ENCODE data around the gene TMEM205. TPM values are rescaled to one million over a fixed set of nuclear protein-coding genes. Genes with fewer than 3 reads are reported as not detected.
"Not testable (repeated sequence)": the region's sequence is repeated elsewhere in the genome, so short reads cannot be mapped to it uniquely, and the experiment has no call there.

TMEM205 gene
- total and polyA plus RNA-seq, 2 donors, result 54.5 to 75.2 TPM

DNA sequence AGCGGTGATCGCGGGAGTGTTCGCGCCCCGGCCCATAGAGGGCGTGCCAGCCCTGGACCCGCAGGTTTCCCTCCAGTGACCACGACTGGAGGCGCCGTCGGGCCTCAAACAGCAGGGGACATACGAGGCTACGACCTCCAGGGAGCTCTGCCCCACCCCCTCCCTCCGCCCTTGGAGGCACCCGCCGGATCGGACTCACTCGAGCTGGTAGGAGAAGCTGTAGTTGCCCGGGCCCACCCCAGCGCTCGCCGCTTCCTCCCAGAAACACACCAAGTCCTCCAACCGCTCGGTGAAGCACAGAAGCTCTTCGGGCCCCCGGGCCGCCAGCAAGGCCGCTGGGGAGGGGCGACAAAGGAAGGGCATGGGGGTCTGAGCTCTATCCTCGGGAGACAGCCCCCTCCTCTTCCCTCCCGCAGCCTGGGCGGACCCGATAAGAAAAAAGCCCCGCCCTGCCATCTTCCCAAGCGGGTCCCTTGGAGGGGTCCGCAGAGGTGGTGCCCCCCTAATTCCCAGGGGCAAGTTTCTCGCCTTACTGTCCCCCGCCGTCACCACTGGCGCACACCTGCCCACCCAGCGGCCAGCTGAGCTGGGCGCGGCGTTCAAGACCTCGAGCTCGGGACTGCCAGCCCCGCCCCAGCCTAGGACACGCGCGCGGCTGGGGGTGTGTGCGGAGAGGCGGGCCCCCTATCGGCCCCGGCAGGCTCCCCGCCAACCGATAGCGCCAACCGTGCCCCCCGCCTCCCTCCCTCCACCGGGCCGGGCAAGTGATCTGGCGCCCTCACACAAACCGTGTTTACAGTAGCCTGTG lies 37.0 kb upstream of the TMEM205 start:
- Histone ChIP-seq H3K27ac (ENCODE audit: low read depth in 1 of 2, low read length in 1 of 2) (no peak overlapping the region), H3K4me3 (ENCODE audit: low read length in 2 of 2) (peak overlapping the region in 1 of 2 donors; percentile 14), H3K4me1 (ENCODE audit: control insufficient read depth in 2 of 2, insufficient read depth in 2 of 2, low read length in 2 of 2) (peaks cover 8 to 32% of the 10 kb centered on the region in 2 donors), H3K36me3 (ENCODE audit: control insufficient read depth in 2 of 2, insufficient read depth in 2 of 2, low read length in 1 of 2) (peaks cover 1 to 7% of the 10 kb centered on the region in 2 donors), H3K27me3 (ENCODE audit: control insufficient read depth in 2 of 2, insufficient read depth in 1 of 2, low read length in 1 of 2) (peaks cover 32 to 59% of the 10 kb centered on the region in 2 donors), H3K9me3 (ENCODE audit: control insufficient read depth in 2 of 2, insufficient read depth in 1 of 2, low read length in 1 of 2) (peaks cover 0 to 19% of the 10 kb centered on the region in 2 donors)
- DNase-seq (ENCODE audit: low read depth in 6 of 9, low spot score in 9 of 9), result peak in 1 of 9 donors; percentile 42
- WGBS, result 2% methylated on average over 65 of the region's 65 CpGs

DNA sequence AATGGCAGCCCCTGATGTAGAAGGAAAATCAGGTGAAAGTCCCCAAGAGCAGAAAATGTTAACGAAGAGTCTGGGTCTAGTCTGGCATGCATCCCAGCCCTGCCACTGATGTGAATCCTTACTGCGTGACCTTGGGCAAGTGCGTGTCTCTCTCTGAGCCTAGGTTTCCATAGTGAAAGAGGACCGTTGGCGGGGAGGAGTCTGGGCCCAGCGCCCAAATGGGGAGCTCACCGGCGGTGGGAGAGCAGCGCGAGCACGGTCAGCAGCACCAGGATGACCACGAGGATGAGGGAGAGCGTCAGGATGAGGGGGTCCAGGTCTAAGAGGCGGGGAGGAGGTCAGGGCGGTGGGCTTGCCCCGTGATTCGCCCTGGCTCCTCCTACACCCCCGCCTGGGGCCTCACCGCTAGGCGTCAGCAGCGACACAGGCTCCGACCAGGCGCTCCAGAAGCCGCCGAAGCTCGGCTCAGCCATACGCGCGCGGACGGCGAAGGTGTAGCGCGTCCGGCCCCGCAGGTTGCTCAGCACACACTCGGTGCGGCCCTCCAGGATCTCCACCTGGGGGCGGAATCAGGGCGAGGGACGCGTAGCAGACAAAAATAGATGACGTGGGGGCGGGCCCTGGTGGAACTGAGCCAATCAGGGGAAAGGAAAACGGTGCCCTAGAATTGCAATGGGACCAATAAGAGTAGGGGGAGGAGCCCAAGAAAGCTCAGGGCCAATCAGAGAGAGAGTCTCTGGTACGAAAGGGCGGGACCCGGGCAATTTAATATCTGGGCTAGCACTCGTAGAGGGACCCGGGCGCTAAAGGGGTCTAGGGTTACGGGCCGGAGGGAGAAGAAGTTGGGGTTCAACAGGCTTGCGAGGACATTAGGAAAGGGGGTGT lies 34.8 kb upstream of the TMEM205 start:
- H3K4me1 ChIP-seq (ENCODE audit: control insufficient read depth in 2 of 2, insufficient read depth in 2 of 2, low read length in 2 of 2), result peaks cover 13 to 48% of the 10 kb centered on the region in 2 donors
- peaks cover 30 to 45% of the 10 kb centered on the region in 2 donors for H3K27me3 ChIP-seq (ENCODE audit: control insufficient read depth in 2 of 2, insufficient read depth in 1 of 2, low read length in 1 of 2)
- H3K36me3 ChIP-seq (ENCODE audit: control insufficient read depth in 2 of 2, insufficient read depth in 2 of 2, low read length in 1 of 2), result peaks cover 6 to 14% of the 10 kb centered on the region in 2 donors
- H3K27ac ChIP-seq (ENCODE audit: low read depth in 1 of 2, low read length in 1 of 2), result peak overlapping the region; percentile 87 to 90
- DNase-seq (ENCODE audit: low read depth in 6 of 9, low spot score in 9 of 9), result peak; percentile 90 to 99 (median 96)
- 3% methylated on average over 54 of the region's 54 CpGs for WGBS
- H3K9me3 ChIP-seq (ENCODE audit: control insufficient read depth in 2 of 2, insufficient read depth in 1 of 2, low read length in 1 of 2), result peaks cover 0 to 19% of the 10 kb centered on the region in 2 donors
- H3K4me3 ChIP-seq (ENCODE audit: low read length in 2 of 2), result peak overlapping the region; percentile 54 to 55

DNA sequence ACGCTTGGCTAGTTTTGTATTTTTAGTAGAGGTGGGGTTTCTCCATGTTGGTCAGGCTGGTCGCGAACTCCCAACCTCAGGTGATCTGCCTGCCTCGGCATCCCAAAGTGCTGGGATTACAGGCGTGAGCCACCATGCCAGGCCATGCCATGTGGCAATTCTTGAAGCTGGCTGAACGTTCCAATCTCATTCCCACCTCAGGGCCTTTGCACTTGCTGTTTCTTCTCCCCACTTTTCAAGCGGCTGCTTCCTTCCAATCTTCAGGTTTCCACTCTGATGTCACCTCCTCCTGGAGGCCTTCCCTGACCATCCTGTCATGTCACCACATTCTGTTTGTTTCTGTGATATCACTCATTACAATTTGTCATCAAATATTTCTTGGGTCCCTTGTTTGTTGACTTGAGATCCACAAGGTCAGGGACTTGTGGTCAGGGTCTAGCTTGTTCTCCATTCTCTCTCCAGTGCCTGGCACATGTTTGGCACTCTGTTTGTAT lies 33.8 kb upstream of the TMEM205 start:
- no peak overlapping the region for H3K27ac ChIP-seq (ENCODE audit: low read depth in 1 of 2, low read length in 1 of 2)
- WGBS, result 99% methylated on average over 7 of the region's 7 CpGs

DNA sequence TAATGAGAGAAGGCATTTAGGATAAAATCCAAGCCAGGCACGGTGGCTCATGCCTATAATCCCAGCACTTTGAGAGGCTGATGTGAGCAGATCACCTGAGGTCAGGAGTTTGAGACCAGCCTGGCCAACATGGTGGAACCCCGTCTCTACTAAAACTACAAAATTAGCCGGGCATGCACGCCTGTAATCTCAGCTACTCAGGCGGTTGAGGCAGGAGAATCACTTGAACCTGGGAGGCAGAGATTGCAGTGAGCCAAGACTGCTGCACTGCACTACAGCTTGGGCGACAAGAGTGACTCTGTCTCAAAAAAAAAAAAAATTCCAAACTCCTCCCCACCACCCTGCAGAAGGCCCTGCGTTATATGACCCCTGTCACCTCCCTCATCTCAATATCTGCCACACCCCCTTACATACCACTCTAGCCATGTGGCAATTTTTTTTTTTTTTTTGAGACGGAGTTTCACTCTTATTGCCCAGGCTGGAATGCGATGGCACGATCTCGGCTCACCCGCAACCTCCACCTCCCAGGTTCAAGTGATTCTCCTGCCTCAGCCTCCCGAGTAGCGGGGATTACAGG lies 33.3 kb upstream of the TMEM205 start:
- peaks cover 0 to 19% of the 10 kb centered on the region in 2 donors for H3K9me3 ChIP-seq (ENCODE audit: control insufficient read depth in 2 of 2, insufficient read depth in 1 of 2, low read length in 1 of 2)
- H3K4me1 ChIP-seq (ENCODE audit: control insufficient read depth in 2 of 2, insufficient read depth in 2 of 2, low read length in 2 of 2), result peaks cover 18 to 57% of the 10 kb centered on the region in 2 donors
- H3K4me3 ChIP-seq (ENCODE audit: low read length in 2 of 2); DNase-seq (ENCODE audit: low read depth in 6 of 9, low spot score in 9 of 9); H3K27ac ChIP-seq (ENCODE audit: low read depth in 1 of 2, low read length in 1 of 2): not testable (repeated sequence)
- peaks cover 6 to 14% of the 10 kb centered on the region in 2 donors for H3K36me3 ChIP-seq (ENCODE audit: control insufficient read depth in 2 of 2, insufficient read depth in 2 of 2, low read length in 1 of 2)
- 98% methylated on average over 14 of the region's 14 CpGs for WGBS
- H3K27me3 ChIP-seq (ENCODE audit: control insufficient read depth in 2 of 2, insufficient read depth in 1 of 2, low read length in 1 of 2), result peaks cover 26 to 31% of the 10 kb centered on the region in 2 donors

More for the DNA sequence above, 33.8 kb upstream of the TMEM205 start:
- Histone ChIP-seq H3K4me1 (ENCODE audit: control insufficient read depth in 2 of 2, insufficient read depth in 2 of 2, low read length in 2 of 2) (peaks cover 18 to 57% of the 10 kb centered on the region in 2 donors), H3K27me3 (ENCODE audit: control insufficient read depth in 2 of 2, insufficient read depth in 1 of 2, low read length in 1 of 2) (peaks cover 30 to 37% of the 10 kb centered on the region in 2 donors), H3K9me3 (ENCODE audit: control insufficient read depth in 2 of 2, insufficient read depth in 1 of 2, low read length in 1 of 2) (peaks cover 0 to 19% of the 10 kb centered on the region in 2 donors), H3K36me3 (ENCODE audit: control insufficient read depth in 2 of 2, insufficient read depth in 2 of 2, low read length in 1 of 2) (peaks cover 6 to 14% of the 10 kb centered on the region in 2 donors), H3K4me3 (ENCODE audit: low read length in 2 of 2) (no peak overlapping the region)
- no peak for DNase-seq (ENCODE audit: low read depth in 6 of 9, low spot score in 9 of 9)

DNA sequence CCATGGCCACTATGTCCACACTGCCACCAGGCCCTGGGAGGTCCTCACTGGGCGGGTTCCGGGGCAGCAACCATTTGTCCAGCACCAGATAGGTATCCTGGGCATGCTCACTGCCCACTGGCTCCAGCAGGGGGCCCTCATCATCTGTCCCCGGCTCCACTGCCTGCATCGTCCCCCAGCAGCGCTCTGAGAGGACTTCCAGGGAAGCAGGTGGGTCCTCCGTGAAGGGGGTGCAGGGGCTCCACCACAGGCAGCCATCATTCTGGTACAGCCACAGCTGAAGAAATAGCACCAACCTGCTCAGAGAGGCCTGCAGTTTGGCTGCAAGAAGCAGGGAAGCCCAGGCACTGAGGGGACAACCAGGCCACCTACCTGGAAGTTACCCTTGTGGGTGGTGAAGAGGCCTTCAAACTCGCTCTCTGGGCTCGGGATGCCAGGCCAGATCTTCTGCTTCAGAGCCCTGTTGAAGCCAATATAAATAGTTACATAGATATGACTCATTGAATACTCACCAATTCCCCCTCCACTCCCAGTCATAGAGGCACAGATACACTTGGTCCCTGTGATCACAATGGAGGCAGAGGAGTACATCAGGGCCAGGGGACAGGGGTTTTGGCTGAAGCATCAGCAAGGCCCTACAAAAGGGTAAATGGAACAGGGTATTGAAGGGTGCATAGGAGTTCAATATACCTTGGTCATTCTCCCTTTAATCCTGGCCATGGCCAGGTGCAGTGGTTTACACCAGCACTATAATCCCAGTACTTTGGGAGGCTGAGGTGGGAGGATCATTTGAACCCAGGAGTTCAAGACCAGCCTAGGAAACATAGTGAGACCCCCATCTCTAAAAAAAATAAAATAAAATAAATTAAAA lies 32.5 kb upstream of the TMEM205 start:
- Histone ChIP-seq H3K4me1 (ENCODE audit: control insufficient read depth in 2 of 2, insufficient read depth in 2 of 2, low read length in 2 of 2) (peaks cover 21 to 60% of the 10 kb centered on the region in 2 donors), H3K36me3 (ENCODE audit: control insufficient read depth in 2 of 2, insufficient read depth in 2 of 2, low read length in 1 of 2) (peaks cover 6 to 14% of the 10 kb centered on the region in 2 donors), H3K4me3 (ENCODE audit: low read length in 2 of 2) (no peak overlapping the region), H3K27ac (ENCODE audit: low read depth in 1 of 2, low read length in 1 of 2) (no peak overlapping the region), H3K27me3 (ENCODE audit: control insufficient read depth in 2 of 2, insufficient read depth in 1 of 2, low read length in 1 of 2) (peaks cover 18 to 23% of the 10 kb centered on the region in 2 donors), H3K9me3 (ENCODE audit: control insufficient read depth in 2 of 2, insufficient read depth in 1 of 2, low read length in 1 of 2) (peaks cover 0 to 14% of the 10 kb centered on the region in 2 donors)
- no peak for DNase-seq (ENCODE audit: low read depth in 6 of 9, low spot score in 9 of 9)
- 83% methylated on average over 8 of the region's 8 CpGs for WGBS

DNA sequence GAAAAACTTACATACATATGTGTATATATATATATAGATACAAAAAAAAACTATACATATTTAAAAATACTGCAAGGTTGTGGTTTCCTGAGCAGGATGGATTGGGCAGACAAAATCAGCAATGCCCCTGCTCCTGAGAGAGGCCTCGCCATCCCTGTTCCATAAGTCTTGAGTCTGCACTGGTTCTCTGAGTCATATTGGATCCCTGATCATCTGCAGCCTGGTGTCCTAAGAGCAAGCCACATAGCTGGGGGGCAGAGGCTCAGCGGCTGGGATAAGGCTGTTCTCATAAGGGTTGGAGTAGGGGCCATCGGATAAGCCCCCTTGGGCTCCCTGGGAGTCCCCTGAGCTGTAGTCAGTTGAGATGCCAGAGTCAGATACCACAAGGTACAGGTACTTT lies 31.7 kb upstream of the TMEM205 start:
- H3K27me3 ChIP-seq (ENCODE audit: control insufficient read depth in 2 of 2, insufficient read depth in 1 of 2, low read length in 1 of 2), result peaks cover 10 to 15% of the 10 kb centered on the region in 2 donors
- peaks cover 21 to 57% of the 10 kb centered on the region in 2 donors for H3K4me1 ChIP-seq (ENCODE audit: control insufficient read depth in 2 of 2, insufficient read depth in 2 of 2, low read length in 2 of 2)
- H3K9me3 ChIP-seq (ENCODE audit: control insufficient read depth in 2 of 2, insufficient read depth in 1 of 2, low read length in 1 of 2), result peaks cover 0 to 9% of the 10 kb centered on the region in 2 donors
- H3K27ac ChIP-seq (ENCODE audit: low read depth in 1 of 2, low read length in 1 of 2), result no peak overlapping the region
- 97% methylated on average over 3 of the region's 3 CpGs for WGBS
- no peak for DNase-seq (ENCODE audit: low read depth in 6 of 9, low spot score in 9 of 9)
- peaks cover 6 to 14% of the 10 kb centered on the region in 2 donors for H3K36me3 ChIP-seq (ENCODE audit: control insufficient read depth in 2 of 2, insufficient read depth in 2 of 2, low read length in 1 of 2)
- H3K4me3 ChIP-seq (ENCODE audit: low read length in 2 of 2), result no peak overlapping the region

DNA sequence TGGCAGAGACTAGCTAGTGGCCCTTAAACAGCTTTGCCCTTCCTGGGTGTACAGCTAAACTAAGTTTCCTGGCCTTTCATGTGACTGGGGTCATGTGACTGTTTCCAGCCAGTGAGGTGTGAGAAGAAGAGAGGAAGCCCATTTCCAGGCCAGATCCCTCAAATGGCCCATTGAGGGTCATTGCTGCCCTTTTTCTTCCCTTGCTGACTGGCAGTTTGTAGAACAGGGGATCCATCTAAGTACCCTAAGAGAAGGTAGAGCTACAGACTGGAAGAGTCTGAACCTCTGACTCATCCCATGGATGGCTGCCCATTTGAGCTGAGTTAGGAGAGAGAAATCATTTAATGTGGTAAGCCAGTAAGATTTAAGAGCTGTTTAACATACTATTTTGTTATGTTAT lies 31.2 kb upstream of the TMEM205 start:
- DNase-seq (ENCODE audit: low read depth in 6 of 9, low spot score in 9 of 9), result peak in 1 of 9 donors; percentile 51
- peaks cover 6 to 10% of the 10 kb centered on the region in 2 donors for H3K27me3 ChIP-seq (ENCODE audit: control insufficient read depth in 2 of 2, insufficient read depth in 1 of 2, low read length in 1 of 2)
- peak overlapping the region; percentile 14 to 53 for H3K27ac ChIP-seq (ENCODE audit: low read depth in 1 of 2, low read length in 1 of 2)
- peaks cover 0 to 8% of the 10 kb centered on the region in 2 donors for H3K9me3 ChIP-seq (ENCODE audit: control insufficient read depth in 2 of 2, insufficient read depth in 1 of 2, low read length in 1 of 2)
- peaks cover 6 to 14% of the 10 kb centered on the region in 2 donors for H3K36me3 ChIP-seq (ENCODE audit: control insufficient read depth in 2 of 2, insufficient read depth in 2 of 2, low read length in 1 of 2)
- peaks cover 21 to 55% of the 10 kb centered on the region in 2 donors for H3K4me1 ChIP-seq (ENCODE audit: control insufficient read depth in 2 of 2, insufficient read depth in 2 of 2, low read length in 2 of 2)
- H3K4me3 ChIP-seq (ENCODE audit: low read length in 2 of 2), result no peak overlapping the region

Data from thymus (tissue), 11 donors.